Endothelial cell of umbilical vein (primary cell): Measurements from ENCODE around the gene PRKAR1B. TPM values are rescaled to one million over a fixed set of nuclear protein-coding genes. Genes with fewer than 3 reads are reported as not detected.

Experiments used
- BruUV-seq: library from RNA; stranded (reverse); fragments of 400-500 nt; replicated peaks from 2 replicates; lab custom pipeline; 2021; lab: Mats Ljungman, UMichigan
- CTCF ChIA-PET: fragments of 300-600, 350-600 bp; sonication (Branson Sonifier 250); formaldehyde crosslinking; loops from one replicate; lab custom pipeline; 2021; ENCODE audit warnings: antibody characterized with exemption, inconsistent platforms; lab: Charles Lee
- POLR2A ChIA-PET: fragments of 300-600, 350-600 bp; sonication (Branson Sonifier 250); formaldehyde crosslinking; loops from one replicate; lab custom pipeline; 2021; ENCODE audit warnings: antibody characterized with exemption, inconsistent platforms; lab: Charles Lee
- DNase-seq: peaks from one replicate; pipeline ENCODE4 v3.0.0-alpha.2; 2011; ENCODE audit warnings: low read depth, low spot score
- FAIRE-seq: peaks from 2 replicates; lab custom pipeline; 2011; peaks lifted over from hg19 to GRCh38; lab: Jason Lieb, UNC
- H2AFZ ChIP-seq: 2 replicates; pipeline ENCODE4 v1.6.0; 2012; ENCODE audit warnings: low read depth, low read length, control low read depth, inconsistent platforms
- H3K27ac ChIP-seq: 2 replicates; pipeline ENCODE4 v1.5.1; 2011; ENCODE audit warnings: low read depth, mild to moderate bottlenecking, control low read depth, low read length, moderate library complexity; ENCODE audit not compliant: insufficient read depth
- H3K27me3 ChIP-seq, 2 experiments: 2 replicates each; pipeline versions ENCODE4 v1.6.0 to v1.6.1; 2011; ENCODE audit warnings: low read length in 2 of 2, mixed read lengths in 1 of 2; ENCODE audit not compliant: control insufficient read depth in 2 of 2, insufficient read depth in 2 of 2
- H3K36me3 ChIP-seq, 2 experiments: 2 replicates in 1 of 2; 3 replicates in 1 of 2; pipeline ENCODE4 v1.5.1; 2011; ENCODE audit warnings: low read length in 2 of 2, mild to moderate bottlenecking in 1 of 2, moderate library complexity in 1 of 2; ENCODE audit not compliant: control insufficient read depth in 2 of 2, insufficient read depth in 2 of 2; ENCODE audit errors: extremely low read depth in 1 of 2
- H3K4me1 ChIP-seq: 3 replicates; pipeline ENCODE4 v1.5.1; 2011; ENCODE audit warnings: mild to moderate bottlenecking, low read length; ENCODE audit not compliant: control insufficient read depth, insufficient read depth; ENCODE audit errors: extremely low read depth
- H3K4me2 ChIP-seq: 2 replicates; pipeline ENCODE4 v1.6.1; 2011; ENCODE audit warnings: low read length, control low read depth, mixed read lengths; ENCODE audit not compliant: insufficient read depth
- H3K4me3 ChIP-seq, 3 experiments: fragments of 200-600 bp in 1 of 3; sonication (generic), shearing (Covaris generic) in 1 of 3; replicated peaks in 1 of 3; 2 replicates each; pipeline ENCODE4 v1.5.1; 2011 to 2016; ENCODE audit warnings: control low read depth in 3 of 3, low read length in 3 of 3, mild to moderate bottlenecking in 2 of 3, inconsistent platforms in 1 of 3, low read depth in 1 of 3, moderate library complexity in 1 of 3; ENCODE audit not compliant: insufficient read depth in 1 of 3
- H3K79me2 ChIP-seq: 2 replicates; pipeline ENCODE4 v1.6.0; 2012; ENCODE audit warnings: low read length, inconsistent platforms; ENCODE audit not compliant: control insufficient read depth, insufficient read depth
- H3K9ac ChIP-seq: replicated peaks from 2 replicates; pipeline ENCODE3; 2011; ENCODE audit warnings: low read length, control low read depth; ENCODE audit not compliant: insufficient read depth; ENCODE audit errors: extremely low read depth
- H3K9me1 ChIP-seq: replicated peaks from 3 replicates; pipeline ENCODE4 v1.6.0; 2011; ENCODE audit warnings: mild to moderate bottlenecking, low read length; ENCODE audit not compliant: control insufficient read depth, insufficient read depth; ENCODE audit errors: extremely low read depth
- H3K9me3 ChIP-seq: replicated peaks from 2 replicates; pipeline ENCODE4 v1.5.1; 2012; ENCODE audit warnings: low read length, inconsistent platforms; ENCODE audit not compliant: control insufficient read depth, insufficient read depth
- H4K20me1 ChIP-seq: replicated peaks from 2 replicates; pipeline ENCODE3; 2011; ENCODE audit warnings: mild to moderate bottlenecking, low read length; ENCODE audit not compliant: control insufficient read depth, insufficient read depth; ENCODE audit errors: extremely low read depth
- EZH2 ChIP-seq: IDR thresholded peaks from 2 replicates; pipeline ENCODE4 v1.6.1; 2012; ENCODE audit warnings: borderline replicate concordance, low read depth, mild to moderate bottlenecking, moderate library complexity, low read length, inconsistent platforms; ENCODE audit not compliant: severe bottlenecking
- FOS ChIP-seq: IDR thresholded peaks from 2 replicates; pipeline ENCODE4 v1.6.1; 2011; ENCODE audit warnings: mild to moderate bottlenecking, low read length, moderate library complexity, borderline replicate concordance; ENCODE audit not compliant: insufficient read depth
- GATA2 ChIP-seq: IDR thresholded peaks from 2 replicates; pipeline ENCODE4 v1.7.0; 2011; ENCODE audit warnings: low read depth, mild to moderate bottlenecking, moderate library complexity, mixed read lengths, low read length; ENCODE audit not compliant: insufficient read length, insufficient read depth
- JUN ChIP-seq: IDR thresholded peaks from 2 replicates; pipeline ENCODE4 v1.6.1; 2011; ENCODE audit warnings: borderline replicate concordance, low read depth; ENCODE audit not compliant: insufficient read length, insufficient read depth
- MYC ChIP-seq: IDR thresholded peaks from one replicate; pipeline ENCODE4 v1.6.1; 2011; ENCODE audit warnings: mild to moderate bottlenecking, low read depth, low read length
- POLR2A ChIP-seq: IDR thresholded peaks from 2 replicates; pipeline ENCODE4 v1.6.1; 2012; ENCODE audit warnings: low read depth, mild to moderate bottlenecking, control low read depth, low read length
- POLR2AphosphoS5 ChIP-seq: IDR thresholded peaks from 2 replicates; pipeline ENCODE4 v1.6.1; 2012; ENCODE audit warnings: low read depth, mild to moderate bottlenecking, control low read depth, low read length, moderate library complexity; ENCODE audit not compliant: insufficient read depth
- dilution Hi-C: fragments of 300-500 bp; cut with MboI; formaldehyde crosslinking; loops from one replicate; pipeline ENCODE4 v1.15.0; 2019; ENCODE audit warnings: low sequenced_read_pairs; ENCODE audit not compliant: extremely low pct_ligation_motif_present
- intact Hi-C: fragments of 100-400 bp; cut with micrococcal nuclease; formaldehyde crosslinking; loops from one replicate; pipeline ENCODE4 v1.10.0; 2022
- polyA plus RNA-seq, 4 experiments: library from polyadenylated mRNA; depleted of rRNA in 3 of 4; stranded (reverse) in 3 of 4; unstranded in 1 of 4; fragments of >200 nt; gene quantifications; 2 replicates each; pipeline versions ENCODE4 v1.2.1 to v1.2.3, GENCODE V29; 2011 to 2012; ENCODE audit warnings: missing spikeins in 1 of 4
- total RNA-seq: library from RNA; stranded (reverse); gene quantifications from 2 replicates; pipeline ENCODE4 v1.2.3, GENCODE V29; 2021
- TF ChIP-seq, protein P1 (sequence below): IDR thresholded peaks from 2 replicates; pipeline ENCODE4 v1.6.1; 2011; ENCODE audit not compliant: insufficient read depth, insufficient read length
- TF ChIP-seq, protein P2 (sequence below), 2 donors: IDR thresholded peaks; 1 replicate in 1 of 2; 2 replicates in 1 of 2; pipeline ENCODE4 v1.5.1; 2011; ENCODE audit warnings: low read length in 2 of 2, mild to moderate bottlenecking in 2 of 2, moderate library complexity in 2 of 2, control low read depth in 1 of 2, inconsistent platforms in 1 of 2, low read depth in 1 of 2; ENCODE audit not compliant: insufficient read depth in 1 of 2; ENCODE audit errors: extremely low read depth in 1 of 2

Gene PRKAR1B
- total and polyA plus RNA-seq, 2 donors (not counting 3 experiments of a cell fraction or from before 2014, with no cell fraction given), result 15.4 to 29.2 TPM

DNA sequence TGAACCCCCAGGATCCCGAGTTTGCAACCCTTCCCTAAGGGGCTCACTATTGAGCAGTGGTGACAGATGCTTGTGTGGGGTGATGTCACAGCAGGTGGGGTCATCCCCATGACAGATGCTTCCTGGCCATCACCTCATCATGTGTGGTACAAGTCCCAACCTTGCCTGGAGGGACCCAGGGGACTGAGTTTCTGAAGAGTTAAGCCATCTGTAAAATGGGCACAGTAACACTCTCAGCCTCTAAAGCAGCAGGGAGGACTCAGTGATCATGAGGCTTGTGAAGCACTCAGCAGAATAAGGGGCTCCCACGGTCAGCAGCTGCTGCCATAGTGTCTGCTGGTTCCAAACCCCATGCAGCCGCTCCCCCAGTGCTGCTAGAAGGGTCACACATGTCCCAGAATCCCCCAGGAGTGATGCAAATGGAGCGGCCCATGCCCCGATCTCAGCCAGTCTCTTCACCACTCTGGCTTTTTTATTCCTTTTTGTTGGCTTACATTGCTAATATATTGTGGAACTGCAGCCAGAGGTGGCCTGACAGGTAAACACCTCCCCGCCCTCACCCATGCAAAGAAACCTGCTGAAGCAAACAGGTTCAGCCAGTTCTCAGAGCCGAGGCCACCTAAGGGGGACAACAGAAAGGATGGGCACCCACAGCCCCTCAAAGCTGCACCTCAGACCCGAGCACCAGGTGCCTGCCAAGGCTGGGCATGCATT is 105.4 kb downstream of the PRKAR1B start:
- no peak overlapping the region for H3K27ac ChIP-seq
- intact Hi-C loops, result no loop called here

More for the DNA sequence above, 105.4 kb downstream of the PRKAR1B start:
- H3K4me1 ChIP-seq, result peaks cover 15% of the 10 kb centered on the region
- H3K79me2 ChIP-seq, result no peaks in the 10 kb centered on the region
- H4K20me1 ChIP-seq, result no peaks in the 10 kb centered on the region
- TF ChIP-seq EZH2 (no peak), JUN (no peak), MYC (no peak), POLR2A (no peak), FOS (no peak), POLR2AphosphoS5 (no peak), GATA2 (no peak)
- TF ChIP-seq, protein P1, sequence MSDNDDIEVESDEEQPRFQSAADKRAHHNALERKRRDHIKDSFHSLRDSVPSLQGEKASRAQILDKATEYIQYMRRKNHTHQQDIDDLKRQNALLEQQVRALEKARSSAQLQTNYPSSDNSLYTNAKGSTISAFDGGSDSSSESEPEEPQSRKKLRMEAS, result no peak
- TF ChIP-seq, protein P2, sequence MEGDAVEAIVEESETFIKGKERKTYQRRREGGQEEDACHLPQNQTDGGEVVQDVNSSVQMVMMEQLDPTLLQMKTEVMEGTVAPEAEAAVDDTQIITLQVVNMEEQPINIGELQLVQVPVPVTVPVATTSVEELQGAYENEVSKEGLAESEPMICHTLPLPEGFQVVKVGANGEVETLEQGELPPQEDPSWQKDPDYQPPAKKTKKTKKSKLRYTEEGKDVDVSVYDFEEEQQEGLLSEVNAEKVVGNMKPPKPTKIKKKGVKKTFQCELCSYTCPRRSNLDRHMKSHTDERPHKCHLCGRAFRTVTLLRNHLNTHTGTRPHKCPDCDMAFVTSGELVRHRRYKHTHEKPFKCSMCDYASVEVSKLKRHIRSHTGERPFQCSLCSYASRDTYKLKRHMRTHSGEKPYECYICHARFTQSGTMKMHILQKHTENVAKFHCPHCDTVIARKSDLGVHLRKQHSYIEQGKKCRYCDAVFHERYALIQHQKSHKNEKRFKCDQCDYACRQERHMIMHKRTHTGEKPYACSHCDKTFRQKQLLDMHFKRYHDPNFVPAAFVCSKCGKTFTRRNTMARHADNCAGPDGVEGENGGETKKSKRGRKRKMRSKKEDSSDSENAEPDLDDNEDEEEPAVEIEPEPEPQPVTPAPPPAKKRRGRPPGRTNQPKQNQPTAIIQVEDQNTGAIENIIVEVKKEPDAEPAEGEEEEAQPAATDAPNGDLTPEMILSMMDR (IDR thresholded peaks at IDR 0.05; ENCODE audit: extremely low read depth in 1 of 2, insufficient read depth in 1 of 2, low read depth in 1 of 2, low read length in 2 of 2), result no peak
- H3K36me3 ChIP-seq, result no peaks in the 10 kb centered on the region
- dilution Hi-C loops, result no loop called here
- no peaks in the 10 kb centered on the region for H3K9me1 ChIP-seq
- FAIRE-seq (no peak), DNase-seq (no peak)
- ChIA-PET CTCF (no interaction called here), POLR2A (no interaction called here)
- no peak overlapping the region for H3K9ac ChIP-seq
- no TSS peak for BruUV-seq
- H3K4me3 ChIP-seq, result no peak overlapping the region
- H3K4me2 ChIP-seq, result no peak overlapping the region
- peaks cover 4% of the 10 kb centered on the region for H3K9me3 ChIP-seq
- no peak overlapping the region for H2AFZ ChIP-seq
- no peaks in the 10 kb centered on the region for H3K27me3 ChIP-seq
